Putamen (tissue), 1 donor: ENCODE measurements around the gene ZNF740.

Source experiments
- DNase-seq: peaks from one replicate; pipeline ENCODE4 v3.0.0-alpha.2; 2016; ENCODE audit warnings: low spot score

ZNF740 gene

GRCh38 chr12:53227341-53227740, 46.8 kb downstream of the ZNF740 start:
- DNase-seq, result no peak

DNA sequence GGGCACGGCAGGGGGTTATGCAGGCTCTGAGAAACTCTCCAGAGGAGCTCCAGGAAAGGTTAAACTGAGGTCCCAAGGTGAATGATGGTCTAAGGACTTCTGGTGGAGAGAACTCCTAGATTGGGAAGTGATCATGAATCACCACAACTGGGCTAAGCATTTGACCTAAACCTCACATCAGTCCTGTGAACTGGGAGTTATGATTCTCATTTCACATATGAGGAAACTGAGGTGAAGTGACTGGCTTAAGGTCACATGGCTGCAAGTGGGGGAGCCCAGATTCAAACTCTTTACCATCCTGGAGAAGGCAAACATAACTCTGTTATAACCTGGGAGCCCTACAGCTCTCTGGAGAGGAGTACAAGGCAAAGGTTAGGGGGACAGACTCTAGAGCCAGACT, 47.3 kb downstream of the ZNF740 start:
- DNase-seq, result no peak

GRCh38 chr12:53229454-53229853, 48.9 kb downstream of the ZNF740 start:
- no peak for DNase-seq

DNA sequence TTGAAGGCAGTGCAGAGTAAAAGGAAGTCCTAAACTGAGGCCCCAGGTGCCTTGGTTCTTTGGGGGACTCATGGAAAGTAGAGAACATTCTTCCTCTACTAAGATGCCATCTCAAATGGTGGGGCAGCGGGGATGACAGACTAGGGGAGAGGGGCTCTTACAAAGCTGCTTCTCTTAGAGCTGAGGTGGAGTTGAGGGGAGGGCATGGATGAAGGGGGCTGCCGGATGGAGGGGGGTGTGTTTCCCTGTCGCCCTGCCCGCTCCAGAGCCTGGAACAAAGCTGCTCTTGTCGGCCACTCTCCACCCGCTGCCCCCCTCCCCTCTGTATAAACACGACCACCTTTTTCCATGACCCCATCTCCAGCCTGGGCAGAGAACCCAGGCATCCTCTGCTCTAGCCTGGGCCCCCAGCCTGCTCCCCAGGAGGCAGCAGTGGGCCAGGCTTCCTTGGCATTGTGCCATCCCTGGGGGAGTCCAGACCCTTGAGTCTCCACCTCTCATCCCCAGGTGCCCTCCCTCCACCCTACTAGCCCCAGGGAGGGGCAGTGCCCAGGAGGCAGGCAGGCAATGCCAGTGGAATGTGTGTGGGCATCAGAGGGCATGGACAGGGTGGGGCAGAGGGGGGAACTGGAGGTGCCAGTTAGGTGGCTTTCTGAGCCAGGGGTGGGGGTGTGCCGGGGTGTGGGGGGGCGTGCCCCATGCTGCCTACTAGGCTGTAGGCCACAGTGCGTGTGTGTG, 49.8 kb downstream of the ZNF740 start:
- no peak for DNase-seq

- DNase-seq, result no peak
Measured at GRCh38 chr12:53231671-53231920, 51.1 kb downstream of the ZNF740 start.

DNA sequence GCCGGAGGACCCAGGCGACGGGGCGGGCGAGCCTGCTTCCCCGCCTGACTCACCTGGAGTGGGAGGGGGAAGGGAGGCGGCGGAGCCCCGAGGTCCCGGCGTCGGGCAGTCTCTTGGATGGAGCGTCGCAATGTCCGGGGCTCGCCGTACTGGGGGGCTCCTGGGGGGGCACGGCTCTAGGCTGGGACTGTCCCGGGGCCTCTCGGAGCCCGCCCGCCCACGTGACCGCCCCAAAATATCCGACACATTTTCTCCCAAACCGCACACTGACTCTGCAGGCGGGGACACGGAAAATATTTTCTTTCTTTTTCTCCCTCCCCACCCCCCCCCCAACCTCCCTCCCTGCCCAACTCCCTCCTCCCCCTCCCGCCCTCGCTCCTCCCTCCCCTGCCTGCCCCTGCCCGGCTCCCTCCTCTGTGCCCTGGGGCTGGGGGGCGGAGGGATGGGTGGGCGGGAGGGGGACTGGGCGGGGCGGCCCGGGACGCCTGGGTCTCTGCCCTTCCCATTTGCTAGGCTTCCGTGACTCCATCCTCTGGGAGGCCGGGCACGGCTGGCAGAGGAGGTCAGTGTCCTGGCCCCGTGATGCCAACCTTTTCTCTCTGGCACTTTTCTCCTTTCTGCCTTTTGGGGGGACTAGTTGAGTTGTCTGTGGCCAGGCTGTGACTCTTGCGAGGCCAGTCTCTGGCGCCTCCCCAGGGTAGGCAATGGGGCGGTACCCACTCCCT, 51.6 kb downstream of the ZNF740 start, which contains the start of gene RARG:
Gene RARG (minus strand): TSS at position 289 of the 725 bp plus-strand sequence. CDS start 4,664 bp downstream, outside the sequence.
- DNase-seq, result no peak

DNA sequence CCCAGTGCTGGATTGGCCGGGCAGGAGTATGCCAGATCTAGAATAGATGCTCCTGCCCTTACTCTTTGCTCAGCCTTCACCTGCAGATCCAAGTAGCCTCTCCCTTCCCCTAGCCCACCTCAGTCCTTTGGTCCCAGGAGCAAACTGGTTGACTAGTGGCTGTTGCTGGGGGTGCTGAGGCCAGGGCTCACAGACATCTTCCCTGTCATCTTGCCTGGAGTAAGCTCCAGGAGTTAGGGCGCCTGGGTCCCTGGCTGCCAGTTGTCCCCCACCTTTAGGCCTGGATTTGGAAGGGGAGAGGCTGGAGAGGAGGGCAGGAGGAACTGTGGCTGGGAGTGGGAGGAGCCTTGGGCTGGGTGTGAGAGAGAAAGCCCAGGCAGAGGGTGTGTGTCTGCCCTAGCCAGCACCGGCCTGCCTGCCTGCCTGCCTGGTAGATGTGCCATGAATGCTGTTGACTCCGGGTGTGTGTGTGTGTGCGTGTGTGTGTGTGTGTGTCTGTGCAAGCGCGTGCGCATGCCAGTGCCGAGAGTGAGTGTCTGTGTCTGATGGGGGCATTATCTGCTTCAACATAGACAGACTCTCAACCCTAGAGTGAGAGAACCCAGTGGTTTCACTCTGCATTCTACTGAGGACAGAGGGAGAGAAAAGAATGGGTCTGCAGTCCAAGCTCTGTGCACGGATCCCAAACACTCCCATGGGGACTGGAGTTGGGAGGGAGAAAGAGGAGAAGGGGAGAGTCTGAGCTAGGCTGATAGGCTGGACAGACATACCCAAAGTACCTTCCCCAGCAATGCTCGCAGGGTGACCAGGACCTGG, 52.3 kb downstream of the ZNF740 start:
- no peak for DNase-seq

DNA sequence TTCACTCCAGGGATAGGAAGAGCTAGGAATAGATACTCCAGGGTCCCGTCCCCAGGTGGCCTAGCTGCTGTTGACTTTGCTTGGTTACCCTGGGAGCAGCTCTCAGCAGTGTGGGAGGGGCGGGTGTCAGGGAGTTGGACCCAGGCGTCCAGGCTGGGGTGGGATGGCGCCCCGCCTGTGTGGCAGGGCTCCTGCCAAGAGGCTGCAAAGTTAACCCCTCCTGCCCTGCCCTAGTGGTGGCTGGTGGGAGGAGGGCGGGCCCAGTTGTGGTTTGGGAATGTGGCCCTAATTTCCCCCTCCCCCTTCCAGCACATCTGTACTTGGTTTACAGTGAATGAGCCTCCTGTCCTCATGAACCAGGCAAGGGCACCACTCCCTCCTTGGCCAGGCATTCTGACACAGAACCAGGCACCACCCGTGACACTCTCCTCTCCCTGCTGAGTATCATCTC, 53.2 kb downstream of the ZNF740 start:
- DNase-seq, result no peak

GRCh38 chr12:53234271-53234914, 53.9 kb downstream of the ZNF740 start:
- DNase-seq, result no peak

DNA sequence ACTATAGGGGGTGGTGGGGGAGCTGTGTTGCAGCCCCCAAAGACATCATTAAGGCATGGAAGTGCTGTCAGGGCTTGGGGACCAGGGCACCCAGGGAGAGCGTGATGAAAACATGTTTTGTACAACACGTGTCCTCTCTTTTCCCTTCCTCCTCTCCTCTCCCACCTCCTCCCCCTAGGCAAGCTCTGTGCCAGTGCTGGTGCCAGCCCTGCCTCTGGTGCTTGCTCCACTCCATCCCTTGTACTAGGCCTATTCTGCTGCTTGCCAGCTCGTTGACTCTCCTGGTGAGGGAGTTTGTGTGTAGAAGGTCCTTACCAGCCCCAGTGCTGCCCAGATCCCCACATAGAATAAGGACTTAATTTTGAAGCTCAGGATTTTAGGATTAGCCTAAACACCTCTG, 54.6 kb downstream of the ZNF740 start:
- DNase-seq, result no peak

- DNase-seq, result no peak
Measured at GRCh38 chr12:53235742-53236442, 55.4 kb downstream of the ZNF740 start.

- no peak for DNase-seq
Measured at GRCh38 chr12:53236443-53237111, 56.1 kb downstream of the ZNF740 start.

DNA sequence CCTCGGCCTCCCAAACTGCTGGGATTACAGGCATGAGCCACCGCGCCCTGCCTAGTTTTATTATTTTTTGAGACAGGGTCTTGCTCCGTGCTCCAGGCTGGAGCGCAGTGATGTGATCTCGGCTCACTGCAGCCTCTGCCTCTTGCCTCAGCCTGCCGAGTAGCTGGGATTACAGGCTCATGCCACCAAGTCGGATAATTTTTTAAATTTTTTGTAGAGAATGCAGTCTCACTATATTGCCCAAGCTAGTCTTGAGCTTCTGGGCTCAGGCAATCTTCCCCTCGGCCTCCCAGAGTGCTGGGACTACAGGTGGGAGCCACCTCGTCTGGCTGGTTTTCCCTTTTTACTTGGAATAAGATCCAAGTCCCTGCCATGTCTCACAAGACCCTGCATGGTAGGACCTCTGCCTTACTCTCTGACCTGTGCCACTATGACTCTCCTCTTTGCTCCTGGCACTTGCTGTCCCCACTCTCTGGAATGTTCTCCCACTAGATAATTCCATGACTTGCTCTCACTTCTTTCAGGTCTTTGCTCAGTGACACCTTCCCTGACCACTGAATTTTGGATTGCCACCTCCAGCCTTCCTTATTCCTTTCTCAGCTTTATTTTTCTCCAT, 59.2 kb downstream of the ZNF740 start:
- no peak for DNase-seq

- no peak for DNase-seq
Measured at GRCh38 chr12:53241623-53242412, 61.3 kb downstream of the ZNF740 start.

- DNase-seq, result no peak
Measured at GRCh38 chr12:53244337-53244736, 63.8 kb downstream of the ZNF740 start.
